GM19328 (cell line): ENCODE measurements around the gene SPACA9.

Source experiments
- ATAC-seq: cut with Tn5 transposase; IDR thresholded peaks from one replicate; pipeline ENCODE4 v1.9.1; 2021; ENCODE audit warnings: mild to moderate bottlenecking, moderate library complexity; ENCODE audit not compliant: unreplicated experiment

The SPACA9 gene

GRCh38 chr9:132878695-132879456, at the start of gene SPACA9:
Gene SPACA9 (plus strand): TSS chr9:132878898. CDS start chr9:132883948, 5,050 bp downstream.
- no peak for ATAC-seq

GRCh38 chr9:132832171-132832881, 46.4 kb upstream of the SPACA9 start:
- no peak for ATAC-seq

DNA sequence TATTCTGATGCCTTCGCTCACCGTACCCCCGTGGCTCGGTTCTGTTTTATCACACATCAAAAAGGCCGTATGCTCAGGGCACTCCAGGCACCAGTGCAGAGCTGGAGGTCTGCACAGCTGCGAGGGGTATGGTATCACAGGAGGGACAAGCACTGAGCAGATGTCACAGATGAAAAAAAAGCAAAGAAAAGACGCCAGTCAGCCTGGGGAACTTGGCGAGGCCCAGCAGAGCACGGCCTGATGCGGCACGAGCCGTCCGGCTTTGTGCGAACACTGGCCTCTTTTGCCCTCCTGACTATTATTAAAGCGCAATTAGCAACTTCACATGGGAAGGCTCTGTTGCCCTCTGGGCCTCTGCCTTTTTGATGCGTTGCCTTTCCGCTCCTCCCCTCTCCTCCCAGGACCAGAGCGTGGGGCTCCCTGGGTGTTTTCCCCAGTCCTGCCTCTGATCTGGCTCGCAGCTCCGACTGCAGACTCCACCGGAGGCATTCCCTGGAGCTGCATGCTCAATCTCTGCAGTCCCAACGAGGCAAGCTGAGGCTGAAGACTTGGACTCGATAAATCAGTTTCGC, 45.1 kb upstream of the SPACA9 start:
- ATAC-seq, result no peak

DNA sequence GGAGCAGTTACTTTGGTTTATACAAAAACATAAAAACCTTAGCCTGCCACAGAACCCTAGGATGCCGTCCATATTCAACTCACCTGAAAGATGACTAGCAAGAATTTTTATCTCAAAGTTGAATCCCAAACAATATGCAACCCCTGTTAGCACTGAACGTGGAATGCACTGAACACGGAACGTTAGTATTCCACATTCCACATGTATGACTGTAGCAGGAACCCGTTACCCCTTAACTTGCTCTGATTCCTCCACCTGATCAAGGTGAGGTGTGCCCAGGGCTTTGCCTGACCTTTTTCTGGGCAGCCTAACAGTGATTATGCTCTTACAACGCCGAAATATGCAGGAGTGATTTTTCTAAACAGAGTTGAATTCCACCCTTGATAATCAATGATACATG, 44.4 kb upstream of the SPACA9 start:
- no peak for ATAC-seq

- no peak for ATAC-seq
These were observed 41.0 kb upstream of the SPACA9 start for GRCh38 chr9:132837501-132838286.

GRCh38 chr9:132838291-132838690, 40.4 kb upstream of the SPACA9 start:
- ATAC-seq, result no peak

DNA sequence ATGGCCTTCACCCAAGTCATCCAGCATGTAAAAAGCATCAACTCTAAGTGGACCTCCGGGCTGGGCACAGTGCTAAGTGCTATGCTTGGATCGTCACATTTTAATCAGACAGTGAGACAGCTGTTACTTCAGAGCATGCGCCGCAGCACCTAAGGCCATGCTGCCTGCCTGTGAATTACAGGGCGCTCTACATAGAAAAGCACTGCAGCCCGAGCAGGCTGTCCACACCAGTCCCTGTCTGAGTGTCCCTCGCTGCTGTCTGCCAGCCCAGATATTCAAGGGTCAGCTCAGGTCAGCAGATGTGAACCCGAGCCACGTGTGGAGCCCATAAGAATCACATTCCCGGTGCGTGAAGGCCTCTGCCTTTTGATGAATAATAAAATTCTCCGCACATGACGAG, 37.7 kb upstream of the SPACA9 start:
- ATAC-seq, result no peak

GRCh38 chr9:132842124-132843044, 36.3 kb upstream of the SPACA9 start:
- no peak for ATAC-seq

DNA sequence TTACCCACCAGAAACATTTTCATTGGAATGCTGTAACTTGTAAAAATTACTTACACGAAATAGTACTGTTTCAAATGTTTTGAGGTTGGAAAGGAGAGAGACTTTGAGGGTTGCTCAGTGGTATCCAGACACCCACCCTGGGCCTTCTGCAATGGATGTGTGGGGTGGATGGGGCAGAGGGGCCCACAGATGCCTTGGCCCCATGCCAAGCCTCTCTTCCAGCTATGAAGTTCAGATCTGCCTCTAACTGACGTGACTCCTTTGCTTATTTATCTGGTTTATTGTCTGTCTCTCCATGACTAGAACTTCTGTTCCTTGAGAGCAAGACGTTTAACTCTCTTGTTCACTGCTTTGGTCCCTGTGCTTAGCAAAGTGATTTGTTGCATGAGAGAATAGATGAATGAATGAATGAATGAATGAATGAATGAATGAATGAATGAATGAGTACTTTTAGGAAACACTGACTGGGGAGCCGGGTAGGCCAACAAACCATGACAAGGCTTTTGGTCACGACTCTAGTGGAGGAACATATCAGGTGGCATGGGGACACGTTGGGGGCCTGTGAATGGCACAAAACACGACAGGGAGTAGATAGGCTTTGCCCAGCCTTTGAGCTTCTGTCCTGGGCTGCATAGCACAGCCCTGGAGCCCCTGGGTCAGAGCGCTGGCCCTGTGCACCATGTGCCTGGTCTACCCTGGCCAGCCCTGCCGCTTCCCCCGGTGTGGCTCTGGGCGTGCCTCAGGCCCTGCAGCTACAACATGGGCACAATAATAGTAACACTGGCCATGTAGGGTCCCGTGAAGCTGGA, 32.4 kb upstream of the SPACA9 start:
- no peak for ATAC-seq

- ATAC-seq, result no peak
These were observed 31.7 kb upstream of the SPACA9 start for GRCh38 chr9:132846918-132847515.

DNA sequence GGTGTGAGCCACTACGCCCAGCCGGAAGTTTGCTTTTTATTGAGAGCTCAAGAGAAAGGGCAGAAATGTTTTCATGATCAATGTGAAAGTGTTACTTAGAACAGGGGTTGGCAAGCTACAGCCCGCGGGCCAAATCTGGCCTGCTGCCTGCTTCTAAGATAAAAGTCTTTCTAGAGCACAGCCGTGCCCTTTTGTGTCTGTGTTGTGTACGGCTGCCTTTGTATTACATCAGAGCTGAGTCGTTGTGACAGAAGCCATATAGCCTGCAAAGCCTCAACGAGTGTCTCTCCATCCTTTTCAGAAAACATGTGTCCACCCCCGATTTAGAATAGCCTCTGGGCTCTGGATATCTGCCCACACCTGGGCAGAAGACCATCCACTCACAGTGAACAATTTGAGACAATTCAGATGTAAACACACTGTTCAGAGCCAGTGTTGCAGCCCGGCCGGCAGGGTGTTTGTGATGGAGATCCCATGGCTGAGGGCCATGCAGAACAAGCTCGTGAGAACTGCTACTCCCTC, 29.5 kb upstream of the SPACA9 start:
- ATAC-seq, result no peak

GRCh38 chr9:132853482-132853881, 25.2 kb upstream of the SPACA9 start:
- ATAC-seq, result no peak

GRCh38 chr9:132854832-132855231, 23.9 kb upstream of the SPACA9 start:
- no peak for ATAC-seq

DNA sequence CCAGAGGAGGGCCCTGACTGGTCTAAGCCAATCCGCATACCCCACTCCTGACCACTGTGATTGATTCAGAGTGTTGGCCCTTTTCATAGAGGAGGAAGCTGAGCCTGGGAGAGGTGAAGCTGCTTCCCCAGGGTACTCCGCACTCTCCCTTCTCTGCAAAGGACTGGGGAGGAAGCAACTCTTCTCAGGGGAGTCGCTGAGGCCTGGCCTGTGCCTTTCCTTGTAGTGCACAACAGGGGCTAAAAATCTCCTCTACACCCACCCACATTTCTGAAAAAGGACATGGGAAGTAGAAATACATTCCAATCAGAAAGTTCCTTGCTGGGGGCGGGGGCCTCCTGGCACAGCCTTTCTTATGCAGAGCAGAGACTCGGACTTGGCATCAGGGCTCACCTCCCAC, 22.8 kb upstream of the SPACA9 start:
- no peak for ATAC-seq

- no peak for ATAC-seq
These were observed 21.7 kb upstream of the SPACA9 start for GRCh38 chr9:132857031-132857430.

DNA sequence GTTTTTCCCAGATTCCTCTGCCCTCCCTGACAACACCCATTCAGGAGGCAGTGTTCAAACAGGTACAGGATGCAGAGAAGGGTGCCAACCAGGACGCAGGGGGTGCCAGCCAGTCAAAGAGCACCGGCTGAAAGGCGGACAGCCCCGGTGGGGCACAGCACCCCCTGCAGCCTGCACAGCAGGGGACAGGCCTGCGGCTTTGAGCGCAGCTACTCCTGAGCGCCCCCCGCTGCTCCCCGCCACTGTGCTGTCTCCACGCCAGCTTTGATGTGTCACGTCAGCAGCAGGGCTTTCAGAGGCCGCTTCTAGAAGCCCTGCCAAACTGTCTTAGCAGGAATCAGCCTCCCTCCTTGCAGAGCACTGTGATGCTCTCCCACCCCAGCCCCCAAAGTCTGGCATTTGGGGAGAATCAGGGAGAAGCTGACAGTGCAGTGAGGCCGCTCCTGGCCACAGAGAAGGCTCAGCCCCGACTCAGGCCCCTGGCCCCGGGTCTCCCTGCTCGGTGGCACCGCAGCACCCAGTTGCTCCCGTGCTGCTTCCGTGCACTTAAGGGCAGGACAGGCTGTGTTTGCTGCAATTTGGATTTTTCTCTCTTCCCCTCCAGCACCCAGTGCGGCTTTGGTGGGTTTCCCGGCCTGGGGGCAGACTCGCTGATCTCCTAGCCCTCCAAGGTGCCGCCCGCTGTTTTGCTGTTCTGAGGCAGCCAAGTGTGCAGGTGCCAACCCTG, 20.9 kb upstream of the SPACA9 start:
- ATAC-seq, result no peak

DNA sequence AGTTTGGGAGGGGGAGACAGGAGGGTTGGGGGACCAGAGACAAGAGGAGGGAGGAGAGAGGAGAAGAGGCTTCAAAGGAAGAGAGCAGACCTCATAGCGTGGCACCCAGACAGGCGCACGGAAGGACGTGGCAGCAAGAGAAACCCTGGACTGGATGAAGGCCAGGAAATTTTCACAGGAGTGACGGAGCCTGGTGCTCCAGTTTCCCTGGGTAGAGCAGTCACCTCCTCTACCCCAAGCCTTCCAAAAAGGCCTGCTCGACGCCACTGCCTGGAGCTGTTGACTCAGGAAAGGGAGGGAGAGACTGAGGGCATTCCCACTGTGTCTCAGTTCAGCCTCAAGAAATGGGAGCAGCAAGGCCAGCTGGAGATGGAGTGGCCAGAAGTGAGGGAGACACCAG, 19.9 kb upstream of the SPACA9 start:
- no peak for ATAC-seq

GRCh38 chr9:132861666-132862065, 17.0 kb upstream of the SPACA9 start:
- ATAC-seq, result no peak
